Measurements from ENCODE around the gene SDK1. TPM values are rescaled to one million over a fixed set of nuclear protein-coding genes. Genes with fewer than 3 reads are reported as not detected.

Gene SDK1
- total RNA-seq, 2 donors from 2014 or later: 3.1 to 3.6 TPM

DNA sequence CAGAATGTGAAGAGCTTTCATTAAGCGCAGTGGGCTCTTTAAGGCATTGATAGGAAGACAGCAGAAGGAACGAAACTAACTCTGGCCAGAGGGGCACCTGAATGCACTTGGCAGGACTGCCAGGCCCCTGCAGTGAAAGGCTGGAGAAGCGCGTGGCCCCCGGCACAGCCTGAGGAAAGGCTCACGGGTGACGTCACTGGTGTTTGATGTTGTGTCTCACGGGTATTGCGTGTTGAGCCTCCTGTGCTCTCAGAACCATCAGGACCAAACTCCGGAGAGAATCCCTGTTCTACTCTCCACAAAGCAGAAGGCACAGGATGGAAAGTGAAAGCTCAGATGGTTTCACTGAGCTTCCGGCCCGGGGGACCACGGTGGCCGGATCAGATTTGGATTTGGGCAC is 865.3 kb downstream of the SDK1 start:
- TF ChIP-seq, protein P1, sequence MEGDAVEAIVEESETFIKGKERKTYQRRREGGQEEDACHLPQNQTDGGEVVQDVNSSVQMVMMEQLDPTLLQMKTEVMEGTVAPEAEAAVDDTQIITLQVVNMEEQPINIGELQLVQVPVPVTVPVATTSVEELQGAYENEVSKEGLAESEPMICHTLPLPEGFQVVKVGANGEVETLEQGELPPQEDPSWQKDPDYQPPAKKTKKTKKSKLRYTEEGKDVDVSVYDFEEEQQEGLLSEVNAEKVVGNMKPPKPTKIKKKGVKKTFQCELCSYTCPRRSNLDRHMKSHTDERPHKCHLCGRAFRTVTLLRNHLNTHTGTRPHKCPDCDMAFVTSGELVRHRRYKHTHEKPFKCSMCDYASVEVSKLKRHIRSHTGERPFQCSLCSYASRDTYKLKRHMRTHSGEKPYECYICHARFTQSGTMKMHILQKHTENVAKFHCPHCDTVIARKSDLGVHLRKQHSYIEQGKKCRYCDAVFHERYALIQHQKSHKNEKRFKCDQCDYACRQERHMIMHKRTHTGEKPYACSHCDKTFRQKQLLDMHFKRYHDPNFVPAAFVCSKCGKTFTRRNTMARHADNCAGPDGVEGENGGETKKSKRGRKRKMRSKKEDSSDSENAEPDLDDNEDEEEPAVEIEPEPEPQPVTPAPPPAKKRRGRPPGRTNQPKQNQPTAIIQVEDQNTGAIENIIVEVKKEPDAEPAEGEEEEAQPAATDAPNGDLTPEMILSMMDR (IDR thresholded peaks at IDR 0.05): no peak
- Histone ChIP-seq H3K4me1 (no peaks in the 10 kb centered on the region), H3K27ac (no peak overlapping the region), H3K27me3 (no peaks in the 10 kb centered on the region), H3K4me3 (no peak overlapping the region), H3K36me3 (no peaks in the 10 kb centered on the region), H3K9me3 (no peaks in the 10 kb centered on the region)
- no peak for DNase-seq (ENCODE audit: low spot score)

DNA sequence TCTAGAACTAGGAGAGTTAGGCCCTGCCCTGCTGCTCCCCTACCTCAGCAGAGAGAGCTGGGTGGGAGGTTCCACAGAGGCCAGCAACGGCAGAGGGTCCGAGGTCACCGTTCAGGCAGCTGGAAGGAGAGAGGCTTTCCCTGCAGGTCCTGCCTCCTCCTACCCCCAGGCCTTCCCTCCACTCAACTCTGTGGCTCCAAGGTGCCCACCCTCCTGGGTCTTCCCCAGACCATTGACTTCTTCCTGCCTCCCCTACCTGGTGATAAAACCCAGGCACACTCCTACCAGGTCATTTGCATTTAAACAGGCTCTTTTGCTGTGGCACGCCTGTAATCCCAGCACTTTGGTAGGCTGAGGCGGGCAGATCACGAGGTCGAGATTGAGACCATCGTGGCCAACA is 865.8 kb downstream of the SDK1 start:
- TF ChIP-seq, protein P1 (IDR thresholded peaks at IDR 0.05): no peak
- no peaks in the 10 kb centered on the region for H3K36me3 ChIP-seq
- no peaks in the 10 kb centered on the region for H3K4me1 ChIP-seq
- no peak overlapping the region for H3K4me3 ChIP-seq
- no peak for DNase-seq (ENCODE audit: low spot score)
- H3K9me3 ChIP-seq: no peaks in the 10 kb centered on the region
- no peak overlapping the region for H3K27ac ChIP-seq
- H3K27me3 ChIP-seq: no peaks in the 10 kb centered on the region

DNA sequence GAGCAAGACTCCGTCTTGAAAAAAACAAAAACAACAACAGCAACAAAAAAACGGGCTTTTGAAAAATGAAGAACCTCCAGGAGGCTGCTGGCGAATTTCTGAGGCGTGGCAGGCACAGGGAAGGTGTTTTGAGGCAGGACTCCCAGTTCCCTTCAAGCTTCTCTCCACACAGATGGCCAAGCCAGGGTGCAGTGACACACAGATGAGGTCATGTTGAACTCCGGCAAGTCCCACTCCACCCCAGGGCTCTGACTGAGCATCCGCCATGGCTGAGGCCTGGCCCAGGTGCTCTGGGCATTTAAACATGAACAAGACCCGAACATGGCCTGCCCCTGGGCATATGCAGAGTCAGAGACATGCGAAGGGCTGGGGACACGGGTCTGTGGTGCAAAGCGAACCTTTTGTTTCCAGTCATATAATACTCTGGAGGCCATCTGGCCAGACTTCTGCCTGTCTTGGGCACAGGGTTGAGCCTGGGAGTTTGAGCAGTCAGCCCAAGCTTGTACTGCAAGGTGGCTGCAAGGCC is 866.4 kb downstream of the SDK1 start:
- Histone ChIP-seq H3K4me1 (no peaks in the 10 kb centered on the region), H3K27me3 (no peaks in the 10 kb centered on the region), H3K36me3 (no peaks in the 10 kb centered on the region), H3K27ac (no peak overlapping the region), H3K4me3 (no peak overlapping the region), H3K9me3 (no peaks in the 10 kb centered on the region)
- TF ChIP-seq, protein P1 (IDR thresholded peaks at IDR 0.05): no peak
- no peak for DNase-seq (ENCODE audit: low spot score)

DNA sequence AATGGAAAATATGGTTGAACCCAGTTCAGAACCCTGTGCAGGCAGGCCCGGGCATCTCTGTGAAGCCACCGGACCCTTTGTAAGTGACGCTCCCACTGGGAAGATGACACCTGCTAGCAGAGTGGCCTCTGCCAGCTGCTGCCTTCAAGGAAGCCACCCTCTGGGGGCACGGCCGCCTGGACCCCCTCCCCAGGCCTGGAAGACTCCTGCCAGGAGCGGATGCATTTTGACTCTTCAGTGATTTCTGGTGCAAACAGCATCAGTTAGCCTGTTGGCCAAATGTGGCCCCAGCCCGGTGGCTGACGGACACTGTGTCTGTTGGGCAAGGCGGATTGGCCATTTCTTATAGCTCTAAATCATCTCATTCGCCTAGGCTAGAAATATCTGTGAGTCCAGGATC is 867.0 kb downstream of the SDK1 start:
- TF ChIP-seq, protein P1 (IDR thresholded peaks at IDR 0.05): no peak
- no peak for DNase-seq (ENCODE audit: low spot score)

DNA sequence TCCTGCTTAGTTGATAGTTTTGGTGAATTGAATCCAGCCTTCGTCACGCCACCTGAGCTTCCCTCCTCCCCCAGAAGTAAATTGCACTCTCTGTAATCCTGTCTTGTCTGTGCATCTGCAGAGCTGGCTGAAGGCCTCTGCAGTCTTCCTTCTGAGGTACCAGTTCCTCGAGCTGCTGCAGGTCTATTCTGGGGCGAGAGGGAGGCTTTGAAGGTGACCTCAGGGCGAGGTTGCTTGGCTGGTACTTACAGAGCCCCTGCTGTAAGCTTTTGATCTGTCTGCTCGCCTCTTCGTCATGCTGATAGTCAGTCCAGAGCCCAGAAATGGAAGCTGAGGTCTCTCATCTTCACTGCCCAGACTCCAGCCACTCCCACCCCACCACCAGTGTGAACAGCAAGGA is 867.5 kb downstream of the SDK1 start:
- TF ChIP-seq, protein P1 (IDR thresholded peaks at IDR 0.05): no peak
- Histone ChIP-seq H3K4me3 (no peak overlapping the region), H3K27me3 (no peaks in the 10 kb centered on the region), H3K9me3 (no peaks in the 10 kb centered on the region), H3K4me1 (no peaks in the 10 kb centered on the region), H3K27ac (no peak overlapping the region), H3K36me3 (no peaks in the 10 kb centered on the region)
- DNase-seq (ENCODE audit: low spot score): no peak

More for the DNA sequence above, 867.0 kb downstream of the SDK1 start:
- H3K36me3 ChIP-seq: no peaks in the 10 kb centered on the region
- no peak overlapping the region for H3K4me3 ChIP-seq
- no peaks in the 10 kb centered on the region for H3K9me3 ChIP-seq
- H3K4me1 ChIP-seq: no peaks in the 10 kb centered on the region
- no peak overlapping the region for H3K27ac ChIP-seq
- H3K27me3 ChIP-seq: no peaks in the 10 kb centered on the region

DNA sequence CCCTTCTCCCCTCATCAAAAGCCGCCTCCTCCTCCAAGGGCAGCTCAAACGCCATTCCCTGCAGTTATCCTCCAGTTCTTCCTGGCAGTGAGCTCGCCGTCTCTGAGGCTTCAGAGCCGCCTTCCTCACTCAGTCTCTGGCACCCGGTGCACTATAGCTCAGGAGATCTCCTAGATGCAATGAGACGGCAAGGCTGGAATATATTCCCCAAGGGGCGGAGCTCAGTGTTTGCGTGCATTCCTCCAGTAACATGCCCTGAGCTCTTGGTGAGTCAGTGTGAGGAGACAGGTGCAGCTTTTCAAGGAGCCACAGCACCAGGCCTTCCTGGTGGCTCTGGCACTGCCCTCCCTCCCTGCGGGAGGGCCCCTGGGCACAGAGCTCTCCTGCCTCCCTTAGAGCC is 868.4 kb downstream of the SDK1 start:
- no peak overlapping the region for H3K4me3 ChIP-seq
- TF ChIP-seq, protein P1 (IDR thresholded peaks at IDR 0.05): no peak
- no peaks in the 10 kb centered on the region for H3K9me3 ChIP-seq
- no peak for DNase-seq (ENCODE audit: low spot score)
- no peaks in the 10 kb centered on the region for H3K27me3 ChIP-seq
- H3K4me1 ChIP-seq: no peaks in the 10 kb centered on the region
- H3K36me3 ChIP-seq: no peaks in the 10 kb centered on the region
- no peak overlapping the region for H3K27ac ChIP-seq

Data from right atrium auricular region (tissue), 2 donors.